GM12878 (cell line): Measurements from ENCODE around the gene GBGT1. TPM values are rescaled to one million over a fixed set of nuclear protein-coding genes. Genes with fewer than 3 reads are reported as not detected.

Source experiments
- ATF7 ChIP-seq: fragments of 450-650 bp; IDR thresholded peaks from 2 replicates; pipeline ENCODE4 v1.6.1; 2016; ENCODE audit warnings: low read depth, mild to moderate bottlenecking
- BCL3 ChIP-seq: IDR thresholded peaks from 2 replicates; pipeline ENCODE4 v1.6.1; 2011; ENCODE audit warnings: borderline replicate concordance, low read depth, mild to moderate bottlenecking, moderate library complexity, low read length; ENCODE audit not compliant: insufficient read depth, poor library complexity, severe bottlenecking
- BHLHE40 ChIP-seq, 2 experiments: fragments of 450-650 bp in 1 of 2; IDR thresholded peaks; 2 replicates each; pipeline ENCODE4 v1.6.1; 2011 to 2017; ENCODE audit warnings: low read depth in 2 of 2, borderline replicate concordance in 1 of 2, improper control_type of control experiment in 1 of 2, low read length in 1 of 2, mild to moderate bottlenecking in 1 of 2
- BRCA1 ChIP-seq: IDR thresholded peaks from 2 replicates; pipeline ENCODE4 v1.6.1; 2011; ENCODE audit warnings: low read depth, low read length, improper control_type of control experiment
- CREB1 ChIP-seq: IDR thresholded peaks from 2 replicates; pipeline ENCODE4 v1.6.1; 2012; ENCODE audit warnings: low read depth, mild to moderate bottlenecking, inconsistent platforms
- DPF2 ChIP-seq: fragments of 450-650 bp; IDR thresholded peaks from 2 replicates; pipeline ENCODE4 v1.6.1; 2017; ENCODE audit warnings: mild to moderate bottlenecking
- EP300 ChIP-seq, 2 experiments: fragments of 150-350 bp in 1 of 2; IDR thresholded peaks; 2 replicates each; pipeline ENCODE4 v1.6.1; 2011 to 2012; ENCODE audit warnings: low read depth in 2 of 2, low read length in 2 of 2, borderline replicate concordance in 1 of 2, improper control_type of control experiment in 1 of 2, inconsistent platforms in 1 of 2; ENCODE audit not compliant: control insufficient read depth in 1 of 2
- EZH2 ChIP-seq: IDR thresholded peaks from 2 replicates; pipeline ENCODE4 v1.6.1; 2012; ENCODE audit warnings: low read depth, mild to moderate bottlenecking, control low read depth, inconsistent platforms, low read length, borderline replicate concordance; ENCODE audit not compliant: control insufficient read depth
- FOS ChIP-seq: IDR thresholded peaks from 3 replicates; pipeline ENCODE4 v1.6.1; 2011; ENCODE audit warnings: borderline replicate concordance; ENCODE audit not compliant: insufficient read length; ENCODE audit errors: extremely low read depth
- KAT2A ChIP-seq: conservative IDR thresholded peaks from 2 replicates; pipeline ENCODE4 v1.6.1; 2011; ENCODE audit warnings: low read depth, low read length; ENCODE audit not compliant: control insufficient read depth
- LARP7 ChIP-seq: fragments of 450-650 bp; IDR thresholded peaks from 2 replicates; pipeline ENCODE4 v1.6.1; 2017; ENCODE audit warnings: mild to moderate bottlenecking
- NR2C2 ChIP-seq: IDR thresholded peaks from 2 replicates; pipeline ENCODE4 v1.6.1; 2011; ENCODE audit warnings: borderline replicate concordance, low read depth; ENCODE audit not compliant: control insufficient read depth, insufficient read length
- PBX3 ChIP-seq: IDR thresholded peaks from 2 replicates; pipeline ENCODE4 v1.6.1; 2011; ENCODE audit warnings: mild to moderate bottlenecking, low read depth, low read length, moderate library complexity; ENCODE audit not compliant: insufficient replicate concordance
- POU2F2 ChIP-seq: IDR thresholded peaks from 3 replicates; pipeline ENCODE4 v1.6.1; 2011; ENCODE audit warnings: low read depth, mild to moderate bottlenecking, low read length, borderline replicate concordance
- RCOR1 ChIP-seq: conservative IDR thresholded peaks from 2 replicates; pipeline ENCODE4 v1.6.1; 2012; ENCODE audit warnings: low read depth, low read length, improper control_type of control experiment
- RELA ChIP-seq: fragments of 450-650 bp; IDR thresholded peaks from 2 replicates; pipeline ENCODE4 v1.8.0; 2014; ENCODE audit warnings: borderline replicate concordance; ENCODE audit not compliant: partially characterized antibody
- SIN3A ChIP-seq: IDR thresholded peaks from 2 replicates; pipeline ENCODE4 v1.6.1; 2012; ENCODE audit warnings: low read depth, low read length, improper control_type of control experiment
- USF2 ChIP-seq: IDR thresholded peaks from 2 replicates; pipeline ENCODE4 v1.6.1; 2011; ENCODE audit warnings: low read depth, low read length, improper control_type of control experiment, borderline replicate concordance
- YY1 ChIP-seq: IDR thresholded peaks from 2 replicates; pipeline ENCODE4 v1.6.1; 2011; ENCODE audit warnings: low read depth, mild to moderate bottlenecking, low read length
- ZBTB40 ChIP-seq: fragments of 450-650 bp; IDR thresholded peaks from 2 replicates; pipeline ENCODE4 v1.6.1; 2016; ENCODE audit warnings: mild to moderate bottlenecking, moderate library complexity, borderline replicate concordance
- ZNF207 ChIP-seq: fragments of 450-650 bp; IDR thresholded peaks from 2 replicates; pipeline ENCODE4 v1.6.1; 2014; ENCODE audit warnings: antibody characterized with exemption, mild to moderate bottlenecking, borderline replicate concordance
- ZNF622 ChIP-seq: fragments of 450-650 bp; IDR thresholded peaks from 2 replicates; pipeline ENCODE4 v1.6.1; 2017; ENCODE audit warnings: mild to moderate bottlenecking, inconsistent platforms
- polyA plus RNA-seq, 11 experiments: library from polyadenylated mRNA; depleted of rRNA in 4 of 11; unstranded in 6 of 11; stranded (reverse) in 5 of 11; fragments of >200 nt; fragmentation: Nextera tagmentation in 4 of 11; fragmentation: Illumina TruSeq in 1 of 11; extraction: Ambion mirVana in 4 of 11; extraction: Trizol in 1 of 11; gene quantifications; 1 replicate in 1 of 11; 2 replicates in 10 of 11; pipeline versions ENCODE4 v1.2.1 to v1.2.3, GENCODE V29; 2011 to 2016; ENCODE audit warnings: inconsistent platforms in 2 of 11, missing spikeins in 2 of 11, low read depth in 1 of 11
- total RNA-seq, 4 experiments: library from RNA; depleted of rRNA in 3 of 4; stranded (reverse); fragments of >200 nt in 3 of 4; fragmentation: Illumina TruSeq in 1 of 4; extraction: Trizol in 1 of 4; gene quantifications; 2 replicates each; pipeline versions ENCODE4 v1.2.1 to v1.2.3, GENCODE V29; 2013 to 2021

Gene GBGT1
- total and polyA plus RNA-seq, 10 of the 15 experiments (the other 5 are each of a cell fraction or from before 2014, with no cell fraction given) = 0.08 to 1.9 (median 0.49) TPM

GRCh38 chr9:133147412-133148198 lies 16.1 kb downstream of the GBGT1 start (continued):
- TF ChIP-seq BCL3 (no peak), LARP7 (no peak), YY1 (0 out of 2 replicates have a peak, but pooled peaks have one; percentile 55), USF2 (no peak), ZNF207 (no peak), KAT2A (no peak), DPF2 (no peak), FOS (no peak), RELA (peak; percentile 33), RCOR1 (no peak), EZH2 (no peak), PBX3 (no peak), EP300 (IDR thresholded peaks at IDR 0.05; ENCODE audit: borderline replicate concordance in 1 of 2, control insufficient read depth in 1 of 2, low read depth in 2 of 2, low read length in 2 of 2) (no peak), NR2C2 (no peak), ZBTB40 (no peak), BRCA1 (no peak), POU2F2 (no peak), ZNF622 (no peak), CREB1 (no peak), BHLHE40 (IDR thresholded peaks at IDR 0.05; ENCODE audit: borderline replicate concordance in 1 of 2, low read depth in 2 of 2, low read length in 1 of 2) (peak in 1 of 2 experiments; percentile 31; a peak in 2 of 4 replicates), ATF7 (no peak), SIN3A (peak; percentile 71)
